IMR-90 (cell line): ENCODE data around the gene FLT3LG. TPM values are rescaled to one million over a fixed set of nuclear protein-coding genes. Genes with fewer than 3 reads are reported as not detected.

ENCODE experiments used
- ATAC-seq: fragments of 200-7000 bp; cut with Tn5 transposase; 2 replicates; pipeline ENCODE4 v1.9.1; 2020; ENCODE audit warnings: low read depth, mild to moderate bottlenecking, moderate library complexity
- BruUV-seq: library from RNA; stranded (reverse); fragments of 400-500 nt; replicated peaks from 2 replicates; lab custom pipeline; 2021; lab: Mats Ljungman, UMichigan
- CTCF ChIA-PET: fragments of 300-600 bp; formaldehyde crosslinking; extraction: SDS; loops from one replicate; lab custom pipeline; 2021; ENCODE audit warnings: antibody characterized with exemption; lab: Yijun Ruan, JAX
- POLR2A ChIA-PET: fragments of 300-600 bp; sonication (Branson Sonifier 250); formaldehyde crosslinking; loops from one replicate; lab custom pipeline; 2022; ENCODE audit warnings: antibody characterized with exemption; ENCODE audit not compliant: unreplicated experiment; lab: Charles Lee
- DNase-seq: peaks from one replicate; pipeline ENCODE4 v3.0.0; 2013
- H2AFZ ChIP-seq: replicated peaks from 2 replicates; pipeline ENCODE3; 2013; ENCODE audit warnings: low read length, mild to moderate bottlenecking; ENCODE audit not compliant: poor library complexity
- H2AK5ac ChIP-seq: 2 replicates; pipeline ENCODE4 v1.6.1; 2013; ENCODE audit warnings: low read depth, low read length, inconsistent platforms
- H2AK9ac ChIP-seq: replicated peaks from 2 replicates; pipeline ENCODE3; 2013; ENCODE audit warnings: mild to moderate bottlenecking, low read depth, low read length, moderate library complexity; ENCODE audit not compliant: poor library complexity
- H2BK120ac ChIP-seq: 2 replicates; pipeline ENCODE4 v1.6.1; 2013; ENCODE audit warnings: low read depth, low read length, inconsistent platforms
- H2BK15ac ChIP-seq: 3 replicates; pipeline ENCODE4 v1.6.1; 2013; ENCODE audit warnings: low read depth, low read length, inconsistent platforms
- H2BK20ac ChIP-seq: 2 replicates; pipeline ENCODE4 v1.6.1; 2013; ENCODE audit warnings: low read depth, mild to moderate bottlenecking, inconsistent platforms, low read length, moderate library complexity
- H2BK5ac ChIP-seq: 2 replicates; pipeline ENCODE4 v1.6.1; 2013; ENCODE audit warnings: mild to moderate bottlenecking, low read depth, low read length, inconsistent platforms; ENCODE audit not compliant: poor library complexity, severe bottlenecking
- H3K14ac ChIP-seq: replicated peaks from 2 replicates; pipeline ENCODE4 v1.6.1; 2013; ENCODE audit warnings: low read depth, low read length, inconsistent platforms
- H3K18ac ChIP-seq: 2 replicates; pipeline ENCODE4 v1.6.1; 2013; ENCODE audit warnings: low read depth, low read length, control low read depth
- H3K23ac ChIP-seq: 2 replicates; pipeline ENCODE4 v1.6.1; 2013; ENCODE audit warnings: low read depth, low read length, inconsistent platforms
- H3K27ac ChIP-seq: 2 replicates; pipeline ENCODE4 v1.5.1; 2013; ENCODE audit warnings: mild to moderate bottlenecking, control low read depth, low read length; ENCODE audit not compliant: insufficient read depth
- H3K27me3 ChIP-seq: 2 replicates; pipeline ENCODE4 v1.6.1; 2013; ENCODE audit warnings: low read length; ENCODE audit not compliant: control insufficient read depth, insufficient read depth
- H3K36me3 ChIP-seq: 2 replicates; pipeline ENCODE4 v1.6.1; 2013; ENCODE audit warnings: low read length, mixed read lengths; ENCODE audit not compliant: control insufficient read depth, insufficient read depth
- H3K4ac ChIP-seq: 2 replicates; pipeline ENCODE4 v1.6.1; 2013; ENCODE audit warnings: low read depth, low read length, inconsistent platforms
- H3K4me1 ChIP-seq: 2 replicates; pipeline ENCODE4 v1.6.1; 2013; ENCODE audit warnings: low read length, mixed read lengths; ENCODE audit not compliant: control insufficient read depth, insufficient read depth
- H3K4me2 ChIP-seq: 2 replicates; pipeline ENCODE4 v1.6.1; 2013; ENCODE audit warnings: low read depth, mild to moderate bottlenecking, control low read depth, low read length, moderate library complexity
- H3K4me3 ChIP-seq: 2 replicates; pipeline ENCODE4 v1.5.1; 2013; ENCODE audit warnings: low read depth, mild to moderate bottlenecking, control low read depth, low read length, moderate library complexity; ENCODE audit not compliant: insufficient read depth
- H3K56ac ChIP-seq: 2 replicates; pipeline ENCODE4 v1.6.1; 2013; ENCODE audit warnings: low read length, inconsistent platforms; ENCODE audit not compliant: insufficient read depth; ENCODE audit errors: extremely low read depth
- H3K79me1 ChIP-seq, 2 experiments: 2 replicates each; pipeline ENCODE4 v1.6.1; 2013; ENCODE audit warnings: low read length in 2 of 2, inconsistent platforms in 1 of 2, low read depth in 1 of 2
- H3K9ac ChIP-seq: 2 replicates; pipeline ENCODE4 v1.6.1; 2013; ENCODE audit warnings: low read depth, low read length, control low read depth
- H3K9me1 ChIP-seq: 2 replicates; pipeline ENCODE4 v1.6.1; 2013; ENCODE audit warnings: low read length, inconsistent platforms; ENCODE audit not compliant: insufficient read depth
- H3K9me3 ChIP-seq: 2 replicates; pipeline ENCODE4 v1.6.1; 2013; ENCODE audit warnings: low read length; ENCODE audit not compliant: control insufficient read depth, insufficient read depth
- H4K20me1 ChIP-seq: 2 replicates; pipeline ENCODE4 v1.6.1; 2013; ENCODE audit warnings: low read length, inconsistent platforms; ENCODE audit not compliant: insufficient read depth
- H4K5ac ChIP-seq: 2 replicates; pipeline ENCODE4 v1.6.1; 2013; ENCODE audit warnings: mild to moderate bottlenecking, low read depth, low read length, control low read depth
- H4K8ac ChIP-seq, 2 experiments: 2 replicates each; pipeline ENCODE4 v1.6.1; 2013; ENCODE audit warnings: low read depth in 2 of 2, low read length in 2 of 2, control low read depth in 1 of 2, inconsistent platforms in 1 of 2
- H4K91ac ChIP-seq: 2 replicates; pipeline ENCODE4 v1.6.1; 2013; ENCODE audit warnings: low read depth, low read length, inconsistent platforms; ENCODE audit not compliant: insufficient read depth
- BHLHE40 ChIP-seq: fragments of 150-350 bp; IDR thresholded peaks from 2 replicates; pipeline ENCODE4 v1.6.1; 2016; ENCODE audit warnings: mild to moderate bottlenecking, low read depth, low read length
- CEBPB ChIP-seq: IDR thresholded peaks from 2 replicates; pipeline ENCODE4 v1.6.1; 2012; ENCODE audit warnings: low read depth, low read length, improper control_type of control experiment
- CHD1 ChIP-seq: IDR thresholded peaks from 2 replicates; pipeline ENCODE4 v1.6.1; 2012; ENCODE audit warnings: low read depth, low read length, improper control_type of control experiment
- CTCF ChIP-seq: conservative IDR thresholded peaks from 2 replicates; pipeline ENCODE4 v1.5.1; 2012; ENCODE audit warnings: mild to moderate bottlenecking, low read depth, low read length, improper control_type of control experiment
- FOS ChIP-seq: fragments of 150-350 bp; IDR thresholded peaks from 2 replicates; pipeline ENCODE4 v1.6.1; 2016; ENCODE audit warnings: low read depth, low read length
- MAFK ChIP-seq: IDR thresholded peaks from 2 replicates; pipeline ENCODE4 v1.6.1; 2012; ENCODE audit warnings: low read depth, low read length, improper control_type of control experiment
- MXI1 ChIP-seq: IDR thresholded peaks from 2 replicates; pipeline ENCODE4 v1.6.1; 2012; ENCODE audit warnings: low read depth, mild to moderate bottlenecking, low read length, moderate library complexity, borderline replicate concordance
- POLR2A ChIP-seq: IDR thresholded peaks from 2 replicates; pipeline ENCODE4 v1.6.1; 2012; ENCODE audit warnings: mild to moderate bottlenecking, low read depth, low read length
- RCOR1 ChIP-seq: IDR thresholded peaks from 2 replicates; pipeline ENCODE4 v1.6.1; 2012; ENCODE audit warnings: mild to moderate bottlenecking, low read length, improper control_type of control experiment; ENCODE audit not compliant: insufficient replicate concordance
- RFX5 ChIP-seq: IDR thresholded peaks from 2 replicates; pipeline ENCODE4 v1.8.0; 2012; ENCODE audit warnings: low read depth, mild to moderate bottlenecking, low read length, moderate library complexity
- WGBS, 2 experiments: methylation state at CpG; one replicate each; pipeline versions ENCODE4 v1.1.5 to v1.1.7; 2013; ENCODE audit warnings: missing lambda C conversion rate in 2 of 2; ENCODE audit not compliant: insufficient read length in 1 of 2; ENCODE audit errors: extremely low coverage in 2 of 2; 5-methylcytosine and 5-hydroxymethylcytosine counted together
- dilution Hi-C: fragments of 300-500 bp; cut with HindIII; formaldehyde crosslinking; loops from one replicate; pipeline ENCODE4 v1.14.3; 2018; ENCODE audit warnings: low sequenced_read_pairs; ENCODE audit not compliant: unreplicated experiment
- in situ Hi-C: fragments of 300-500 bp; cut with MboI; formaldehyde crosslinking; loops from 3 replicates; pipeline ENCODE4 v1.14.3; 2019; ENCODE audit warnings: low sequenced_read_pairs, inconsistent platforms, mixed read lengths
- intact Hi-C: fragments of 100-400 bp; cut with micrococcal nuclease; formaldehyde crosslinking; loops from 2 replicates; pipeline ENCODE4 v1.10.0; 2022
- polyA plus RNA-seq, 3 experiments: library from polyadenylated mRNA; depleted of rRNA; stranded (reverse); fragments of >200 nt; gene quantifications; 2 replicates each; pipeline ENCODE4 v1.2.3, GENCODE V29; 2012; ENCODE audit warnings: low replicate concordance in 1 of 3
- total RNA-seq: library from RNA; depleted of rRNA; stranded (reverse); fragments of >200 nt; gene quantifications from 2 replicates; pipeline ENCODE4 v1.2.3, GENCODE V29; 2012

The FLT3LG gene
- total and polyA plus RNA-seq, 2 of the 4 experiments (the other 2 are of a cell fraction): 0.90 to 8.3 TPM

- no peak overlapping the region for H2AK5ac ChIP-seq
- no peak overlapping the region for H3K18ac ChIP-seq
- no peak overlapping the region for H2BK120ac ChIP-seq
- peak overlapping the region; percentile 23 for H2AFZ ChIP-seq
- H2BK5ac ChIP-seq: no peak overlapping the region
- no peak overlapping the region for H3K27ac ChIP-seq
- dilution Hi-C loops: no loop called here
- H4K20me1 ChIP-seq: no peaks in the 10 kb centered on the region
- no peak overlapping the region for H2BK15ac ChIP-seq
- H3K14ac ChIP-seq: no peak overlapping the region
- no peak overlapping the region for H4K8ac ChIP-seq
- ATAC-seq: no peak
- ChIA-PET CTCF (no interaction called here), POLR2A (no interaction called here)
- peaks cover 11% of the 10 kb centered on the region; the same call in 1 of the 2 replicates for H3K9me1 ChIP-seq
- no peak overlapping the region for H4K91ac ChIP-seq
- H3K36me3 ChIP-seq: peaks cover 17% of the 10 kb centered on the region; the same call in 1 of the 2 replicates
- H4K5ac ChIP-seq: no peak overlapping the region
- DNase-seq: no peak
- no peak overlapping the region for H3K4me3 ChIP-seq
- H3K79me1 ChIP-seq: peaks cover 4 to 20% of the 10 kb centered on the region in 2 experiments; a peak in 3 of 4 replicates
- in situ Hi-C loops: no loop called here
- no TSS peak for BruUV-seq
- peaks cover 4% of the 10 kb centered on the region for H3K4me1 ChIP-seq
- H2AK9ac ChIP-seq: no peak overlapping the region
- no peak overlapping the region for H3K4ac ChIP-seq
- H3K23ac ChIP-seq: no peak overlapping the region
- H3K4me2 ChIP-seq: no peak overlapping the region
- 85% methylated on average over 9 of the region's 22 CpGs; no CpG with 5 or more reads in 1 of the 2 experiments for WGBS, 2 experiments
- no peaks in the 10 kb centered on the region for H3K27me3 ChIP-seq
- no peaks in the 10 kb centered on the region for H3K9me3 ChIP-seq
- no peak overlapping the region for H2BK20ac ChIP-seq
- intact Hi-C loops: no loop called here
- H3K9ac ChIP-seq: no peak overlapping the region
- TF ChIP-seq MAFK (no peak), CEBPB (no peak), CTCF (no peak), CHD1 (no peak), POLR2A (no peak), FOS (no peak), MXI1 (no peak), BHLHE40 (no peak), RCOR1 (no peak), RFX5 (no peak)
- no peak overlapping the region for H3K56ac ChIP-seq
These were observed 50.9 kb downstream of the FLT3LG start for GRCh38 chr19:49524812-49525455.
